Caki2 (cell line): ENCODE data around the gene HDAC10. TPM values are rescaled to one million over a fixed set of nuclear protein-coding genes. Genes with fewer than 3 reads are reported as not detected.

ENCODE experiments used
- DNase-seq: peaks from one replicate; pipeline ENCODE4 v3.0.0-alpha.2; 2015; ENCODE audit warnings: low read depth
- in situ Hi-C: cut with HindIII; loops from 2 replicates; pipeline ENCODE4 v1.10.0; 2016; ENCODE audit warnings: low sequenced_read_pairs, low pct_unique_long_range_greater_than_20kb, mixed read lengths
- total RNA-seq: library from RNA; depleted of rRNA; stranded (reverse); fragments of >200 nt; shearing (Covaris generic); gene quantifications from 2 replicates; pipeline ENCODE4 v1.2.3, GENCODE V29; 2014; ENCODE audit warnings: low replicate concordance

Gene HDAC10
- total RNA-seq, 1 experiment from 2014 or later: 34.0 TPM

GRCh38 chr22:50226063-50226874, 24.8 kb downstream of the HDAC10 start:
- in situ Hi-C loops: no loop called here

GRCh38 chr22:50225200-50225969, 25.7 kb downstream of the HDAC10 start:
- in situ Hi-C loops: no loop called here
- no peak for DNase-seq

More at GRCh38 chr22:50226063-50226874, 24.8 kb downstream of the HDAC10 start:
- no peak for DNase-seq

- in situ Hi-C loops: no loop called here
Observed at GRCh38 chr22:50224071-50224470, 27.0 kb downstream of the HDAC10 start.

GRCh38 chr22:50222508-50222907, 28.6 kb downstream of the HDAC10 start:
- DNase-seq: no peak
- in situ Hi-C loops: no loop called here

More at GRCh38 chr22:50224071-50224470, 27.0 kb downstream of the HDAC10 start:
- DNase-seq: no peak

- DNase-seq: no peak
- in situ Hi-C loops: no loop called here
Observed at GRCh38 chr22:50221410-50222300, 29.4 kb downstream of the HDAC10 start.

- in situ Hi-C loops: no loop called here
- no peak for DNase-seq
Observed at GRCh38 chr22:50220603-50221409, 30.3 kb downstream of the HDAC10 start.

- in situ Hi-C loops: no loop called here
- DNase-seq: no peak
Observed at GRCh38 chr22:50219800-50220602, 31.1 kb downstream of the HDAC10 start.

GRCh38 chr22:50218996-50219727, 31.9 kb downstream of the HDAC10 start:
- DNase-seq: peak; percentile 57
- in situ Hi-C loops: no loop called here

GRCh38 chr22:50218153-50218995, 32.7 kb downstream of the HDAC10 start:
- in situ Hi-C loops: no loop called here
- no peak for DNase-seq

GRCh38 chr22:50217543-50218152, 33.4 kb downstream of the HDAC10 start:
- in situ Hi-C loops: no loop called here
- no peak for DNase-seq

- DNase-seq: no peak
- in situ Hi-C loops: no loop called here
Observed at GRCh38 chr22:50216684-50217520, 34.2 kb downstream of the HDAC10 start.

- in situ Hi-C loops: no loop called here
- DNase-seq: no peak
Observed at GRCh38 chr22:50216055-50216683, 34.9 kb downstream of the HDAC10 start.

- in situ Hi-C loops: no loop called here
- DNase-seq: no peak
Observed at GRCh38 chr22:50215297-50216054, 35.6 kb downstream of the HDAC10 start.
